OCI-LY3 (cell line): ENCODE measurements around the gene CDR2L.

Source experiments
- H2AFZ ChIP-seq: fragments of 200-600, 300-600 bp; shearing (Covaris generic); 2 replicates; pipeline ENCODE4 v1.6.0; 2014; ENCODE audit warnings: antibody characterized with exemption, low read depth, low read length
- H3K27ac ChIP-seq: fragments of 200-600, 300-600 bp; sonication (generic); 2 replicates; pipeline ENCODE4 v1.5.1; 2014; ENCODE audit warnings: mild to moderate bottlenecking, low read length, moderate library complexity, mixed read lengths
- H3K27me3 ChIP-seq: fragments of 200-600, 300-600 bp; sonication (generic); 2 replicates; pipeline ENCODE4 v1.6.1; 2014; ENCODE audit warnings: low read depth, low read length, mixed read lengths
- H3K36me3 ChIP-seq: fragments of 200-600, 300-600 bp; sonication (generic); replicated peaks from 2 replicates; pipeline ENCODE3; 2014; ENCODE audit warnings: low read depth, low read length, mixed read lengths
- H3K4me1 ChIP-seq: fragments of 300-600, 200-600 bp; sonication (generic); 2 replicates; pipeline ENCODE4 v1.6.1; 2014; ENCODE audit warnings: low read length, mixed read lengths
- H3K4me2 ChIP-seq: fragments of 200-600, 300-600 bp; sonication (generic); 2 replicates; pipeline ENCODE4 v1.6.1; 2014; ENCODE audit warnings: low read length, mixed read lengths
- H3K4me3 ChIP-seq: fragments of 300-600, 200-600 bp; sonication (generic); 2 replicates; pipeline ENCODE4 v1.5.1; 2014; ENCODE audit warnings: antibody characterized with exemption, mild to moderate bottlenecking, low read length, moderate library complexity
- H3K79me2 ChIP-seq: fragments of 300-600, 200-600 bp; shearing (Covaris generic); 2 replicates; pipeline ENCODE4 v1.6.1; 2014; ENCODE audit warnings: mild to moderate bottlenecking, low read length, mixed read lengths
- H3K9ac ChIP-seq: fragments of 300-600, 200-600 bp; shearing (Covaris generic); 2 replicates; pipeline ENCODE4 v1.6.0; 2014; ENCODE audit warnings: mild to moderate bottlenecking, low read length, moderate library complexity
- H3K9me3 ChIP-seq: fragments of 200-600, 300-600 bp; shearing (Covaris generic); 2 replicates; pipeline ENCODE4 v1.6.1; 2014; ENCODE audit warnings: low read length, mixed read lengths; ENCODE audit not compliant: insufficient read depth
- H4K20me1 ChIP-seq: fragments of 200-600, 300-600 bp; sonication (generic); 2 replicates; pipeline ENCODE4 v1.6.1; 2016; ENCODE audit warnings: low read length, mixed read lengths; ENCODE audit not compliant: insufficient read depth
- EZH2phosphoT487 ChIP-seq: fragments of 200-600 bp; shearing (Covaris generic); IDR thresholded peaks from 2 replicates; pipeline ENCODE4 v1.6.1; 2018; ENCODE audit warnings: antibody characterized with exemption, mixed run types, low read depth
- TF ChIP-seq, protein P1 (sequence below): fragments of 200-600, 300-600 bp; sonication (generic); IDR thresholded peaks from 2 replicates; pipeline ENCODE4 v1.5.1; 2014; ENCODE audit warnings: antibody characterized with exemption, low read length, low read depth

The CDR2L gene

DNA sequence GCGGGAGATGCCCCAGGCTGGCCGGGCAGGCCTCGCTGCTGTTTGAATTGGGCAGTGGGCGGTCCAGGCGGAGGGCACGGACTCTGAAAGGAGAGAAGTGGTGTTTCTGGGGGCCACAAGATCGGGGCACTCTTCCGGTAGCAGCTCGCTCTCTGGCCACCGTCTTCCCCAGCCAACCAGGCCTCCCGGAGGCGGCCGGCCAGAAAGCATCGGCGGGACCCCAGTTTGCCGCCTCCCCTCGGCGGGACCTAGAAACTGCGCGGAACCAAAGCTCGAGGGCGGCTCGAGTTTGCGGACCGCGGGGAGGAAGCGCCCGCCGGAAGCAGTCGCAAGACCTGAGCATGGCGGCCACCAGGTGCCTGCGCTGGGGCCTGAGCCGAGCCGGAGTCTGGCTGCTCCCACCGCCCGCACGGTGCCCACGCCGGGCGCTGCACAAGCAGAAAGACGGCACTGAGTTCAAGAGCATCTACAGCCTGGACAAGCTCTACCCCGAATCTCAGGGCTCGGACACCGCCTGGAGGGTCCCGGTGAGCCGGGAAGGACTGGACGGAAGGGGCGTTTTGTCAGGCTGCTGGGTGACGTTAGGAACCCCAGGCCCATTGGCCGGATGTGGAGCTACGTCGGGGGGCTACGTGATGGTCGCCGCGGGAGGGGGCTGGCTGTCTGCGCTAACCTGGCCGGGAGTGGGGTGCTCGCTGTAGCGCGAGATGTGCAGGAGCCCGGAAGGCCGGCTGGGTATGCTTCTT lies 25.1 kb downstream of the CDR2L start, which contains the start of gene MRPL58:
Gene MRPL58, plus strand, starts transcription at position 325 of the 746 bp plus-strand sequence. Its CDS starts 17 bp downstream, at position 342.
- TF ChIP-seq, protein P1, sequence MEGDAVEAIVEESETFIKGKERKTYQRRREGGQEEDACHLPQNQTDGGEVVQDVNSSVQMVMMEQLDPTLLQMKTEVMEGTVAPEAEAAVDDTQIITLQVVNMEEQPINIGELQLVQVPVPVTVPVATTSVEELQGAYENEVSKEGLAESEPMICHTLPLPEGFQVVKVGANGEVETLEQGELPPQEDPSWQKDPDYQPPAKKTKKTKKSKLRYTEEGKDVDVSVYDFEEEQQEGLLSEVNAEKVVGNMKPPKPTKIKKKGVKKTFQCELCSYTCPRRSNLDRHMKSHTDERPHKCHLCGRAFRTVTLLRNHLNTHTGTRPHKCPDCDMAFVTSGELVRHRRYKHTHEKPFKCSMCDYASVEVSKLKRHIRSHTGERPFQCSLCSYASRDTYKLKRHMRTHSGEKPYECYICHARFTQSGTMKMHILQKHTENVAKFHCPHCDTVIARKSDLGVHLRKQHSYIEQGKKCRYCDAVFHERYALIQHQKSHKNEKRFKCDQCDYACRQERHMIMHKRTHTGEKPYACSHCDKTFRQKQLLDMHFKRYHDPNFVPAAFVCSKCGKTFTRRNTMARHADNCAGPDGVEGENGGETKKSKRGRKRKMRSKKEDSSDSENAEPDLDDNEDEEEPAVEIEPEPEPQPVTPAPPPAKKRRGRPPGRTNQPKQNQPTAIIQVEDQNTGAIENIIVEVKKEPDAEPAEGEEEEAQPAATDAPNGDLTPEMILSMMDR, result peak; percentile 29; the same call in 1 of the 2 replicates
- TF ChIP-seq EZH2phosphoT487, result no peak
- Histone ChIP-seq H3K9ac (peak within 1 kb of the TSS; percentile 81), H2AFZ (peak within 1 kb of the TSS; percentile 94), H3K36me3 (peaks cover 5% of the 10 kb centered on the region), H3K4me3 (peak within 1 kb of the TSS; percentile 94), H3K27ac (peak within 1 kb of the TSS; percentile 28), H3K27me3 (no peaks in the 10 kb centered on the region), H4K20me1 (no peaks in the 10 kb centered on the region), H3K79me2 (peaks cover 31% of the 10 kb centered on the region), H3K4me1 (peaks cover 14% of the 10 kb centered on the region), H3K4me2 (peak within 1 kb of the TSS; percentile 97), H3K9me3 (no peaks in the 10 kb centered on the region)

DNA sequence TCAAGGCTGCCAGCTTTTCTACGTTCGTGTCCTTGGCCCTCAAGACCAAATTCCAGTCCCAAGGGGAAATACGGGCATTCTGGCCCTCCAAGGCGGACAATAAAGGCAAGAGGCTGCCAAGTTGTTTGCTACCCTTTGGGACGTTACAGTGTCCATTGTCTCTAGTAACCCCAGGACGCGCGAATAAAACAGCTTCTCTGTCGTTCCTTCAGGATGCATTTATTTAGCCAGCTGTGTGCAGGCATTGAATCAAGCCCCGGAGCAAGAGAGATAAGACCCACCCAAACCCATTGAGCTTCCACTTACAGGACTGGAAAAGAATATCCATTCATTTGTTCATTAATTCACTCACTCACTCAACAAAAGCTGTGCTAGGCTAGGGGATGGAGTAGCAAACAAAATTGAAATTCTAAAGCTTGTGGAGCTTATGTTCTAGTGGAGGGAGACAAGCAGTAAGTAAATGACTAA lies 25.7 kb downstream of the CDR2L start:
- Histone ChIP-seq H3K4me2 (peak overlapping the region; percentile 97), H3K4me1 (peaks cover 14% of the 10 kb centered on the region), H3K79me2 (peaks cover 31% of the 10 kb centered on the region), H3K9ac (peak overlapping the region; percentile 81), H3K36me3 (peaks cover 9% of the 10 kb centered on the region), H3K27ac (peak overlapping the region; percentile 23), H4K20me1 (no peaks in the 10 kb centered on the region), H3K4me3 (peak overlapping the region; percentile 94), H2AFZ (no peak overlapping the region), H3K27me3 (no peaks in the 10 kb centered on the region), H3K9me3 (no peaks in the 10 kb centered on the region)
- TF ChIP-seq EZH2phosphoT487, result no peak
- TF ChIP-seq, protein P1, result no peak

DNA sequence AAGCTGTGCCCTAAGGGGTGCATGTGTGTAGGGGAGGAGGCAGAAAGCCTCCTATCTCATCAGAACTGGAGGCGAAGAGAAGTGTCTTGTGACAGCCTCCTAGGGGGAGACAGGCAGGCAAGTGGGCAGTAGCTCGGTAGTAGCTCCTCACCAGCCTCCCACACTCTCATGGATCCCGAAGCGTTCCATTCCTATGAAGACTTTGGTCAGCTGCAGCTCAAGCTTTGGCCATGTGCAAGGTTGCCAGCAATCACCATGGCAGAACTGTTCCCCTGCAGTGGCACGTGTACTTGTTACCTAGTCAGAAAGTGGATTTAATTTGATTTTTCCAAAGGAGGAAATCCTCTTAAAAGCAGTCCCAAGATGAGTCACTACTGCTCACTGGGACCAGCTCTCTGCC lies 31.7 kb downstream of the CDR2L start:
- TF ChIP-seq, protein P1, result no peak
- no peak for TF ChIP-seq EZH2phosphoT487

DNA sequence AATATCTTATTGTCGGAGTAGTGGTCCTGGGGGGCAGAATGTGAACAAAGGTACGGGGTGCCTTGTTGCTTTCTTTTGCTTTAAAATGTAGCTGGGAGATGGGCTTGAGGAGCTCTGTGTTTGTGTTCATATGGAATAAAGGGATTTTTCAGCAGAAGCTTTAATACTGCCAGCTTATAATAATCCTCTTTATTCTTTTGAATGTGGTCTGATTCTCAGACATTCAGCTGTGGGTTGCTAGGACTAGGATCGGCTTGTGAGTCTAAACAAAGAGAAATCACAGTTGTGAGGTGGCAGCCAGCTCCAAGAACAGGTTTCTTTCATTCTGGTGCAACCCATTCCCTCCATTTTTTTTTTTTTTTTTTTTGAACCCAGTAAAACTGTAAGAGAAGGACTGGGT lies 32.3 kb downstream of the CDR2L start:
- Histone ChIP-seq H3K9ac (no peak overlapping the region), H3K27ac (no peak overlapping the region), H3K79me2 (peaks cover 12% of the 10 kb centered on the region), H3K4me1 (no peaks in the 10 kb centered on the region), H3K4me2 (no peak overlapping the region), H3K9me3 (no peaks in the 10 kb centered on the region), H3K4me3 (no peak overlapping the region), H3K36me3 (peaks cover 35% of the 10 kb centered on the region), H4K20me1 (no peaks in the 10 kb centered on the region), H3K27me3 (no peaks in the 10 kb centered on the region), H2AFZ (no peak overlapping the region)
- TF ChIP-seq, protein P1, result no peak
- no peak for TF ChIP-seq EZH2phosphoT487

More for the DNA sequence above, 31.7 kb downstream of the CDR2L start:
- Histone ChIP-seq H3K27me3 (no peaks in the 10 kb centered on the region), H3K4me3 (no peak overlapping the region), H3K4me1 (no peaks in the 10 kb centered on the region), H3K9me3 (no peaks in the 10 kb centered on the region), H3K79me2 (peaks cover 17% of the 10 kb centered on the region), H3K4me2 (no peak overlapping the region), H3K27ac (no peak overlapping the region), H2AFZ (no peak overlapping the region), H3K36me3 (peaks cover 33% of the 10 kb centered on the region), H4K20me1 (no peaks in the 10 kb centered on the region), H3K9ac (no peak overlapping the region)
